Peyer's patch (tissue), 4 donors: ENCODE data around the gene UPK3BL2.
"Not testable (repeated sequence)": the region's sequence is repeated elsewhere in the genome, so short reads cannot be mapped to it uniquely, and the experiment has no call there.

Experiments
- CTCF ChIP-seq, 6 experiments: fragments of 450-650 bp in 4 of 6; fragments of 200-600 bp in 2 of 6; sonication (generic) in 1 of 6; IDR thresholded peaks; one replicate each; pipeline ENCODE4 v1.5.1; 2017 to 2019; ENCODE audit warnings: antibody characterized with exemption in 6 of 6, mild to moderate bottlenecking in 3 of 6, moderate library complexity in 1 of 6
- POLR2A ChIP-seq, 2 donors: fragments of 450-650 bp; IDR thresholded peaks; one replicate each; pipeline ENCODE4 v1.5.1; 2017; ENCODE audit warnings: antibody characterized with exemption in 2 of 2, mild to moderate bottlenecking in 2 of 2, moderate library complexity in 2 of 2

DNA sequence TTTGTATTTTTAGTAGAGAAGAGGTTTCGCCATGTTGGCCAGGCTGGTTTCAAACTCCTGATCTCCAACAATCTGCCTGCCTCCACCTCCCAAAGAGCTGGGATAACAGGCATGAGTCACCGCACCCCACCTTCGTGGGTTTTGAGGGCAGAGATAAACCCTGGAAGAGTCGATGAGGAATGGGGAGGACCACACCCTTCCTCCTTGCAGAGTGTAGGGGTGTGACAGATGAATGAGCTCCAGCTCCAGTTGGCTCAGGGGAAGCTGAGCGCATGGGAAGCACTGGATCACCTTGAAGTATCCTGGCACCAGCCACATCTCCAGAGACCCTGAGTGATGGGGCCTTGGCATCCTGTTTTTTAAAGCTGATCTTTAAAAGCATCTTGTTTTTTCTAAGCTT lies 40.0 kb upstream of the UPK3BL2 start:
- not testable (repeated sequence) for TF ChIP-seq CTCF, POLR2A (IDR thresholded peaks at IDR 0.05)
